Naive thymus-derived CD4-positive, alpha-beta T cell (primary cell): ENCODE measurements around the gene QPCT. TPM values are rescaled to one million over a fixed set of nuclear protein-coding genes. Genes with fewer than 3 reads are reported as not detected.

Experiments used
- ATAC-seq: fragments of 150-1000 bp; cut with Tn5 transposase; 2 replicates; pipeline ENCODE4 v1.10.0; 2021; ENCODE audit warnings: mild to moderate bottlenecking, moderate library complexity
- CTCF ChIA-PET: fragments of 350-600 bp; sonication (Branson Sonifier 250); formaldehyde crosslinking; loops from one replicate; lab custom pipeline; 2021; ENCODE audit warnings: antibody characterized with exemption; lab: Charles Lee
- POLR2A ChIA-PET: fragments of 350-600 bp; sonication (Branson Sonifier 250); formaldehyde crosslinking; loops from one replicate; lab custom pipeline; 2021; ENCODE audit warnings: antibody characterized with exemption, inconsistent platforms; lab: Charles Lee
- DNase-seq, 9 donors: peaks; one replicate each; pipeline versions ENCODE4 v3.0.0 to v3.0.0-alpha.2; 2020 to 2022; ENCODE audit warnings: mixed read lengths in 1 of 9
- H3K27ac ChIP-seq: one replicate; pipeline ENCODE4 v1.7.0; 2013; ENCODE audit warnings: mild to moderate bottlenecking, low read depth, low read length, moderate library complexity
- H3K27me3 ChIP-seq, 2 donors: one replicate each; pipeline ENCODE4 v1.7.0; 2013; ENCODE audit warnings: low read length in 2 of 2, mild to moderate bottlenecking in 2 of 2, moderate library complexity in 2 of 2; ENCODE audit not compliant: control insufficient read depth in 2 of 2, insufficient read depth in 2 of 2
- H3K36me3 ChIP-seq, 3 experiments: 1 replicate in 2 of 3; 2 replicates in 1 of 3; pipeline ENCODE4 v1.7.0; 2013; ENCODE audit warnings: low read length in 3 of 3, mild to moderate bottlenecking in 3 of 3, moderate library complexity in 1 of 3; ENCODE audit not compliant: insufficient read depth in 3 of 3, control insufficient read depth in 2 of 3
- H3K4me1 ChIP-seq, 2 donors: one replicate each; pipeline ENCODE4 v1.7.0; 2013; ENCODE audit warnings: low read length in 2 of 2, mild to moderate bottlenecking in 2 of 2, moderate library complexity in 1 of 2; ENCODE audit not compliant: control insufficient read depth in 2 of 2, insufficient read depth in 2 of 2
- H3K4me3 ChIP-seq: 2 replicates; pipeline ENCODE4 v1.7.0; 2013; ENCODE audit warnings: mild to moderate bottlenecking, low read length
- H3K9me3 ChIP-seq, 3 experiments: 1 replicate in 2 of 3; 2 replicates in 1 of 3; pipeline ENCODE4 v1.7.0; 2013; ENCODE audit warnings: low read length in 3 of 3; ENCODE audit not compliant: control insufficient read depth in 2 of 3
- H3K27ac Mint-ChIP-seq, 9 donors: one replicate each; pipeline ENCODE4 v1.8.0; 2020 to 2022; ENCODE audit warnings: mixed read lengths in 9 of 9, mild to moderate bottlenecking in 8 of 9, moderate library complexity in 5 of 9, inconsistent platforms in 2 of 9
- H3K27me3 Mint-ChIP-seq, 5 donors: one replicate each; pipeline ENCODE4 v1.8.0; 2021 to 2022; ENCODE audit warnings: mixed read lengths in 5 of 5, mild to moderate bottlenecking in 1 of 5
- H3K36me3 Mint-ChIP-seq, 5 donors: one replicate each; pipeline ENCODE4 v1.8.0; 2020 to 2022; ENCODE audit warnings: mixed read lengths in 5 of 5, mild to moderate bottlenecking in 3 of 5, inconsistent platforms in 1 of 5
- H3K4me1 Mint-ChIP-seq, 7 donors: one replicate each; pipeline ENCODE4 v1.8.0; 2020 to 2022; ENCODE audit warnings: mixed read lengths in 7 of 7, mild to moderate bottlenecking in 3 of 7, inconsistent platforms in 1 of 7
- H3K4me3 Mint-ChIP-seq, 10 donors: one replicate each; pipeline ENCODE4 v1.8.0; 2020 to 2022; ENCODE audit warnings: mild to moderate bottlenecking in 10 of 10, mixed read lengths in 10 of 10, moderate library complexity in 6 of 10, inconsistent platforms in 2 of 10
- H3K9me3 Mint-ChIP-seq, 11 donors: one replicate each; pipeline ENCODE4 v1.8.0; 2020 to 2022; ENCODE audit warnings: mixed read lengths in 11 of 11, mild to moderate bottlenecking in 4 of 11, inconsistent platforms in 1 of 11, moderate library complexity in 1 of 11
- intact Hi-C, 2 donors: fragments of 100-400 bp; cut with micrococcal nuclease; formaldehyde crosslinking; loops; one replicate each; pipeline ENCODE4 v1.15.1; 2023
- polyA plus RNA-seq, 2 donors: library from polyadenylated mRNA; unstranded; fragments of 300-500 nt; fragmentation: Illumina TruSeq; gene quantifications; one replicate each; pipeline ENCODE4 v1.2.3, GENCODE V29; 2021
- total RNA-seq, 6 experiments: library from RNA in 5 of 6; stranded (reverse) in 5 of 6; gene quantifications; 1 replicate in 5 of 6; 2 replicates in 1 of 6; pipeline ENCODE4 v1.2.3 and lab custom pipeline; 2021 to 2026

Gene QPCT
- total and polyA plus RNA-seq, 7 experiments from 2014 or later: 0.36 to 15.1 (median 0.70) TPM

DNA sequence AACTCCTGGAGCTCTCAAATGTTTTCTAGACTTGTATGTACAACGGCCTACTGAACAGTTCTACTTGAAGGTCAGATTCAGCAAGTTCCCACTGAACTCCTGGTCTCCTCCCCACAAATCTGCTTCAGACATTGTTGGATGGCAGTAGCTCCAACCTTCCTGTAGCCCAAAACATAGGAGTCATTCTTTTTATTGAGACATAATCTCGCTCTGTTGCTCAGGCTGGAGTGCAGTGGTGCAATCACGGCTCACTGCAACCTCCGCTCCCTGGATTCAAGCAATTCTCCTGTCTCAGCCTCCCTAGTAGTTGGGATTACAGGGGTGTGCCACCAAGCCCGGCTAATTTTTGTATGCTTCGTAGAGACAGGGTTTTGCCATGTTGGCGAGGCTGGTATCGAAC is 47.3 kb downstream of the QPCT start:
- no peak for DNase-seq
- peaks cover 0 to 9% (median 0%) of the 10 kb centered on the region in 5 donors for H3K36me3 Mint-ChIP-seq
- Histone ChIP-seq H3K27me3 (no peaks in the 10 kb centered on the region), H3K4me1 (peaks cover 25 to 27% of the 10 kb centered on the region in 2 donors), H3K4me3 (no peak overlapping the region), H3K9me3 (no peaks in the 10 kb centered on the region), H3K27ac (no peak overlapping the region), H3K36me3 (no peaks in the 10 kb centered on the region)
- ATAC-seq: no peak
- peaks cover 0 to 20% (median 3%) of the 10 kb centered on the region in 7 donors for H3K4me1 Mint-ChIP-seq
- peak overlapping the region in 8 of 9 donors; percentile 36 to 84 (median 73) for H3K27ac Mint-ChIP-seq
- no peak overlapping the region for H3K4me3 Mint-ChIP-seq
- H3K27me3 Mint-ChIP-seq: peaks cover 0 to 22% (median 0%) of the 10 kb centered on the region in 5 donors
- ChIA-PET POLR2A (no interaction called here), CTCF (interaction anchor here (0.6 to 1.6 kb wide), 3 partner anchors 8 to 484 kb away, joined by 3 to 6 read pairs (median 3); no protein-coding TSS in a partner anchor)
- peaks cover 0 to 5% (median 0%) of the 10 kb centered on the region in 11 donors for H3K9me3 Mint-ChIP-seq
- intact Hi-C loops: loop anchor here (2.0 to 10.0 kb wide), 7 partner anchors 49 to 883 kb away; partner anchors contain the start of genes CDC42EP3 (in 1 of the 2), CEBPZ (in 1 of the 2), EIF2AK2 (in 1 of the 2) and NDUFAF7 (in 1 of the 2)

DNA sequence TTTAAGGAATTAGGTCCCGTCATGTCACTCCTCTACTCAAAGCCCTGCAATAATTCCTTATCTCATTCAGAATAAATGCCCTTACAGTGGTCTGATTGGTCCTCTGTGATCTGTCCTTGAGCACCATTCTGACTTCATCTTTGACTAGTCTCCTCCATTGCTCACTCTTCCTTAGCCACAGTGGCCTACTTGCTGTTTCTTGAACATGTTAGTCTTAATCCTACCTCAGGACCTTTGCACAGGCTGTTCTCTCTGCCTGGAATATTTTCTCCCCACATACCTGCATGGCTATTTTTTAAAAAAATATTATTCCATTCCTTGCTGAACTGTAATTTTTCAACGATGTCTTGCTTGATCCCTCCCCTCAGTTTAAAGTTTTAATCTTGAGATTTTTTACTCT is 48.0 kb downstream of the QPCT start:
- no peak overlapping the region for H3K27ac ChIP-seq
- H3K9me3 ChIP-seq: no peaks in the 10 kb centered on the region
- H3K36me3 ChIP-seq: no peaks in the 10 kb centered on the region
- Mint-ChIP-seq H3K4me1 (peaks cover 0 to 20% (median 3%) of the 10 kb centered on the region in 7 donors), H3K4me3 (no peak overlapping the region), H3K27me3 (peaks cover 0 to 22% (median 0%) of the 10 kb centered on the region in 5 donors), H3K36me3 (peaks cover 0 to 9% (median 0%) of the 10 kb centered on the region in 5 donors), H3K27ac (peak overlapping the region in 5 of 9 donors; percentile 41 to 84 (median 62)), H3K9me3 (peaks cover 0 to 5% (median 0%) of the 10 kb centered on the region in 11 donors)
- no peak overlapping the region for H3K4me3 ChIP-seq
- intact Hi-C loops: loop anchor here (5.0 to 10.0 kb wide), 6 partner anchors 50 to 882 kb away; partner anchors contain the start of genes CDC42EP3 (in 1 of the 2), CEBPZ (in 1 of the 2), NDUFAF7 (in 1 of the 2) and QPCT (in 1 of the 2)
- ChIA-PET POLR2A (interaction anchor here (0.7 kb wide), 1 partner anchor 25 kb away, joined by 5 read pairs; no protein-coding TSS in a partner anchor), CTCF (interaction anchor here (0.6 to 1.9 kb wide), 2 partner anchors 148 to 485 kb away, joined by 3 to 9 read pairs; no protein-coding TSS in a partner anchor)
- H3K4me1 ChIP-seq: peaks cover 24 to 25% of the 10 kb centered on the region in 2 donors
- no peak for ATAC-seq
- H3K27me3 ChIP-seq: no peaks in the 10 kb centered on the region
- DNase-seq: no peak

DNA sequence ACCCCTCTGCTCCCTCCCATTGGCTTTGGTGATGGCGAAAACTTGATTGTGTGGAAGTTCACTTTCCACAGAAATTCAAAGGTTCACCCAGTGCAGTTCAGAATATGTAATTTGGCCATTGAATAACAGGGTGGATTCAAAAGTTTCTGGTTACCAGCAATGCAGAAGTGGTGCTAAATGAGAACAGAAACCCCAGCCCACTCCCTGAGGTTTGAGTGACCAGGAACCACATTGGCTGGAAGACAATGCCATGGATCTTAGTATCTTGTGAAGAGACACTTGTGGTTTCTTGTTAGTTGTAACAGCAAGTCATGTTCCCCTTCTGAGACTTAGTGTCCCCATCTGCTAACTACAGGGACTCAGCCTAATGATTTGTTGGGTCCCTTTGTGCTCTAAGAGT is 49.8 kb downstream of the QPCT start:
- no peak for ATAC-seq
- intact Hi-C loops: loop anchor here (5.0 to 10.0 kb wide), 6 partner anchors 52 to 881 kb away; partner anchors contain the start of genes CDC42EP3 (in 1 of the 2), CEBPZ (in 1 of the 2), NDUFAF7 (in 1 of the 2) and QPCT (in 1 of the 2)

DNA sequence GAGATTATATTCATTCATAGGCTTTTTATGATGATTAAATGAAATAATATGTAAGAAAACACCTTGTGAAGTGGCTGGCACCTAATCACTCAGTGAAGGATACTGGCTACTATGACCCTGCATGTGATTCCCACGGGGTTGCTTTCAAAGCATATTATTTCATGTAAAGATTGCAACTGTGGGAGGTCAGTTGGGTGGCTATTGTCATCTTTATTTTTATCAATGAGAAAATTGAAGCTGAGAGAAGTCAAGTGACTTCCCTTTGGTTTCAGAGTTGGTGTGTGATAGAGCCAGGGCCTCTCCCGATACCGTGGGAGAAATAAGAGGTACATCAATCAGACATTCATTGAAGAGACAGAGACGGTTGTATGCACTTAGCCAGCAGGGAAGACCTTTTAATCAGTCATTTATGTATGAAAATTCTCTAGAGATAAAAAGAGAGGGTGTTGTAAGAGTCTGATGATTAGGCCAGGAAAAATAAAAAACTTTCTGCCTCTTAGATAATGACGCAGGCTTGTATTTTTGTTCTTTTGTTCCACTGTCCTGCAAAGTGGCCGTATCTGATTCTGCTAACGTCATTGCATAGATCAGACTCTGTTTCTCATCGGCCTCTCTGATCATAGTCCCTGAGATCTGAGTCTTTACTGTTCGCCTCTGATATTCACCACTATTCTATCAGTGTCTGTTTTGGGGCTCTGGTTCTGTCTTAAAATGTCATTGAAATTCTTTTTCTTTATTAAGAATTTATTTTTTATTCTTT is 50.5 kb downstream of the QPCT start:
- Mint-ChIP-seq H3K4me1 (peaks cover 0 to 16% (median 3%) of the 10 kb centered on the region in 7 donors), H3K9me3 (peaks cover 0 to 5% (median 0%) of the 10 kb centered on the region in 11 donors), H3K4me3 (no peak overlapping the region), H3K36me3 (peaks cover 0 to 7% (median 0%) of the 10 kb centered on the region in 5 donors), H3K27me3 (peaks cover 0 to 33% (median 0%) of the 10 kb centered on the region in 5 donors), H3K27ac (no peak overlapping the region)
- peaks cover 12 to 13% of the 10 kb centered on the region in 2 donors for H3K4me1 ChIP-seq
- H3K4me3 ChIP-seq: no peak overlapping the region
- no peaks in the 10 kb centered on the region for H3K36me3 ChIP-seq
- no peaks in the 10 kb centered on the region for H3K9me3 ChIP-seq
- intact Hi-C loops: loop anchor here (5.0 to 10.0 kb wide), 7 partner anchors 53 to 880 kb away; partner anchors contain the start of genes CDC42EP3 (in 1 of the 2), CEBPZ (in 1 of the 2), NDUFAF7 (in 1 of the 2) and QPCT (in 1 of the 2)
- H3K27me3 ChIP-seq: no peaks in the 10 kb centered on the region
- ChIA-PET POLR2A (no interaction called here), CTCF (interaction anchor here (0.6 to 3.3 kb wide), 14 partner anchors 10 to 882 kb away, joined by 3 to 68 read pairs (median 4); no protein-coding TSS in a partner anchor)
- no peak for ATAC-seq
- no peak overlapping the region for H3K27ac ChIP-seq
- DNase-seq: no peak

More for the DNA sequence above, 49.8 kb downstream of the QPCT start:
- Mint-ChIP-seq H3K27me3 (peaks cover 0 to 27% (median 0%) of the 10 kb centered on the region in 5 donors), H3K36me3 (peaks cover 0 to 9% (median 0%) of the 10 kb centered on the region in 5 donors), H3K4me1 (peaks cover 0 to 20% (median 3%) of the 10 kb centered on the region in 7 donors), H3K27ac (peak overlapping the region in 1 of 9 donors; percentile 17), H3K9me3 (peaks cover 0 to 5% (median 0%) of the 10 kb centered on the region in 11 donors), H3K4me3 (no peak overlapping the region)
- peaks cover 19 to 21% of the 10 kb centered on the region in 2 donors for H3K4me1 ChIP-seq
- no peak overlapping the region for H3K4me3 ChIP-seq
- no peak for DNase-seq
- H3K27ac ChIP-seq: no peak overlapping the region
- H3K36me3 ChIP-seq: no peaks in the 10 kb centered on the region
- POLR2A ChIA-PET: no interaction called here
- no peaks in the 10 kb centered on the region for H3K9me3 ChIP-seq
- H3K27me3 ChIP-seq: no peaks in the 10 kb centered on the region
- CTCF ChIA-PET: interaction anchor here (0.6 to 1.9 kb wide), 4 partner anchors 21 to 484 kb away, joined by 3 to 9 read pairs (median 3); no protein-coding TSS in a partner anchor

DNA sequence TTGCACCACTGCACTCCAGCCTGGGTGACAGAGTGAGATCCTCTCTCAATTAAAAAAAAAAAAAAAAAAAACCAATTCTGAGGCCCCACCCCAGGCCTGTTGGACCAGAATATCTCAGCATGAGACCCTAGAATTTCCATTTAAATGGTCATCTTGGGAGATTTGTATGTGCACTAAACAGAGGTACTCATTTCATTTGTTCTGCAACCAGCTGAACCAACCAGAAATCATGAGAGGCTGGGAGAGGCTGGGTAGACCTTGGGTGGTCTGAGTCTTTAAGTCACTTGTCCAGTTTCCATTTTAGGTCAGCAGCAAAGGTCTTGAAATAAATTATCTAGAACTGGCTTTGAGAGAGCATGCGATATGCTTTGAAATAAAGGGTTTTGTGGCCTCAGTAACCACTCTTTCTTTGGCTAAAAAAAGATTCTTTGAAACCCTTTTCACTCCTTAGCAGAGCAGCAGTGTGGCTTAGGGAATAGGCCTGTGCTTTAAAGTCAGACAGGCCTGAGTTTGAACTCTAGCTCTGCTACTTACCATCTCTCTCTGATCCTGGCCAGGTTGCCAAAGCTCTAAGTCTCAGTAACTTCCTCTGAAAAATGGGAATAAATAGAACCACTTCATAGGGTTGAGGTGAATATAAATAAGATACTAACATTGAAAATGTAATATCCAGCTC is 52.6 kb downstream of the QPCT start:
- Mint-ChIP-seq H3K9me3 (peaks cover 0 to 5% (median 0%) of the 10 kb centered on the region in 11 donors), H3K27ac (no peak overlapping the region), H3K4me1 (peaks cover 0 to 6% (median 3%) of the 10 kb centered on the region in 7 donors), H3K27me3 (peaks cover 0 to 35% (median 0%) of the 10 kb centered on the region in 5 donors), H3K36me3 (peaks cover 0 to 4% (median 0%) of the 10 kb centered on the region in 5 donors), H3K4me3 (no peak overlapping the region)
- Histone ChIP-seq H3K27ac (no peak overlapping the region), H3K4me3 (no peak overlapping the region), H3K27me3 (no peaks in the 10 kb centered on the region), H3K4me1 (no peaks in the 10 kb centered on the region), H3K36me3 (no peaks in the 10 kb centered on the region), H3K9me3 (no peaks in the 10 kb centered on the region)
- ATAC-seq (no peak), DNase-seq (no peak)
- ChIA-PET POLR2A (no interaction called here), CTCF (interaction anchor here (0.5 to 3.3 kb wide), 21 partner anchors 8 to 1623 kb away, joined by 3 to 68 read pairs (median 4); no protein-coding TSS in a partner anchor)
- intact Hi-C loops: loop anchor here (1.0 to 10.0 kb wide), 8 partner anchors 17 to 1112 kb away; no protein-coding TSS in a partner anchor
